HEK293 (cell line): ENCODE data around the gene PTER.
A peak's percentile ranks its signal among the peaks of the same experiment; 100 is the strongest.

ENCODE experiments used
- CTCF ChIA-PET: fragments of 350-600 bp; formaldehyde crosslinking; extraction: SDS; loops from one replicate; lab custom pipeline; 2021; ENCODE audit warnings: antibody characterized with exemption; lab: Yijun Ruan, JAX
- POLR2A ChIA-PET: fragments of 300-600 bp; formaldehyde crosslinking; extraction: SDS; loops from one replicate; lab custom pipeline; 2020; ENCODE audit warnings: antibody characterized with exemption, inconsistent platforms; lab: Yijun Ruan, JAX
- H3K27ac ChIP-seq: fragments of 200-500 bp; sonication (Bioruptor generic); 2 replicates; pipeline ENCODE4 v1.5.1; 2014; ENCODE audit warnings: low read depth, low read length, control low read depth, inconsistent platforms; ENCODE audit errors: extremely low read depth
- H3K36me3 ChIP-seq, 2 experiments: fragments of 200-500 bp in 1 of 2; sonication (Bioruptor generic) in 1 of 2; 1 replicate in 1 of 2; 2 replicates in 1 of 2; pipeline ENCODE4 v1.5.1; 2014 to 2017; ENCODE audit warnings: inconsistent platforms in 2 of 2, low read length in 2 of 2; ENCODE audit not compliant: control insufficient read depth in 2 of 2, insufficient read depth in 1 of 2
- H3K4me1 ChIP-seq: fragments of 200-500 bp; sonication (Bioruptor generic); 2 replicates; pipeline ENCODE4 v1.5.1; 2014; ENCODE audit warnings: mild to moderate bottlenecking, low read length, inconsistent platforms; ENCODE audit not compliant: control insufficient read depth, insufficient read depth
- H3K4me3 ChIP-seq: 2 replicates; pipeline ENCODE4 v1.5.1; 2011; ENCODE audit warnings: low read depth, mild to moderate bottlenecking, control low read depth, low read length, moderate library complexity
- H3K9me3 ChIP-seq: fragments of 200-500 bp; sonication (Bioruptor generic); 2 replicates; pipeline ENCODE4 v1.5.1; 2014; ENCODE audit warnings: low read depth, low read length, inconsistent platforms; ENCODE audit not compliant: control insufficient read depth, insufficient read depth
- GFI1B ChIP-seq: fragments of 450-650 bp; formaldehyde crosslinking; IDR thresholded peaks from 2 replicates; pipeline ENCODE4 v1.5.1; 2016; ENCODE audit warnings: missing biosample characterization, missing genetic modification characterization
- HOXA7 ChIP-seq: sonication (generic); formaldehyde crosslinking; IDR thresholded peaks from 2 replicates; pipeline ENCODE4 v1.8.1; 2022; ENCODE audit warnings: missing genetic modification reagents, borderline replicate concordance
- OVOL3 ChIP-seq: fragments of 450-650 bp; formaldehyde crosslinking; IDR thresholded peaks from 2 replicates; pipeline ENCODE4 v1.5.1; 2016; ENCODE audit warnings: missing biosample characterization, missing genetic modification characterization
- SCRT2 ChIP-seq: fragments of 450-650 bp; formaldehyde crosslinking; IDR thresholded peaks from 2 replicates; pipeline ENCODE4 v1.5.1; 2016; ENCODE audit warnings: missing biosample characterization, missing genetic modification characterization
- TCF7L2 ChIP-seq: IDR thresholded peaks from 2 replicates; pipeline ENCODE4 v1.6.1; 2011; ENCODE audit warnings: low read depth, mild to moderate bottlenecking, inconsistent platforms, low read length, moderate library complexity, borderline replicate concordance
- YY2 ChIP-seq: fragments of 450-650 bp; formaldehyde crosslinking; IDR thresholded peaks from 2 replicates; pipeline ENCODE4 v1.5.1; 2016; ENCODE audit warnings: missing biosample characterization, missing genetic modification characterization
- ZBTB21 ChIP-seq: fragments of 450-650 bp; formaldehyde crosslinking; IDR thresholded peaks from 2 replicates; pipeline ENCODE4 v1.5.1; 2017; ENCODE audit warnings: missing biosample characterization, missing genetic modification characterization
- ZFP41 ChIP-seq: fragments of 450-650 bp; formaldehyde crosslinking; IDR thresholded peaks from 2 replicates; pipeline ENCODE4 v1.5.1; 2016; ENCODE audit warnings: missing biosample characterization, missing genetic modification characterization, borderline replicate concordance
- ZNF140 ChIP-seq: fragments of 450-650 bp; formaldehyde crosslinking; IDR thresholded peaks from 2 replicates; pipeline ENCODE4 v1.5.1; 2016; ENCODE audit warnings: missing biosample characterization, missing genetic modification characterization
- ZNF202 ChIP-seq: fragments of 450-650 bp; formaldehyde crosslinking; IDR thresholded peaks from 2 replicates; pipeline ENCODE4 v1.5.1; 2016; ENCODE audit warnings: missing biosample characterization, missing genetic modification characterization, borderline replicate concordance
- ZNF416 ChIP-seq: fragments of 450-650 bp; formaldehyde crosslinking; IDR thresholded peaks from 2 replicates; pipeline ENCODE4 v1.5.1; 2016; ENCODE audit warnings: missing biosample characterization, missing genetic modification characterization
- ZNF423 ChIP-seq: fragments of 450-650 bp; formaldehyde crosslinking; IDR thresholded peaks from 2 replicates; pipeline ENCODE4 v1.5.1; 2016; ENCODE audit warnings: missing biosample characterization, missing genetic modification characterization
- ZNF529 ChIP-seq: fragments of 450-650 bp; formaldehyde crosslinking; IDR thresholded peaks from 2 replicates; pipeline ENCODE4 v1.5.1; 2017; ENCODE audit warnings: missing genetic modification characterization, missing biosample characterization; ENCODE audit not compliant: insufficient replicate concordance
- ZNF544 ChIP-seq: fragments of 450-650 bp; formaldehyde crosslinking; IDR thresholded peaks from 2 replicates; pipeline ENCODE4 v1.5.0; 2017; ENCODE audit warnings: missing biosample characterization, missing genetic modification characterization
- ZNF555 ChIP-seq: fragments of 450-650 bp; formaldehyde crosslinking; conservative IDR thresholded peaks from 2 replicates; pipeline ENCODE4 v1.5.1; 2017; ENCODE audit warnings: missing biosample characterization, mild to moderate bottlenecking, missing genetic modification characterization, inconsistent platforms
- ZNF610 ChIP-seq: fragments of 450-650 bp; formaldehyde crosslinking; IDR thresholded peaks from 2 replicates; pipeline ENCODE4 v1.5.1; 2016; ENCODE audit warnings: missing biosample characterization, missing genetic modification characterization, borderline replicate concordance
- ZNF701 ChIP-seq: fragments of 450-650 bp; formaldehyde crosslinking; IDR thresholded peaks from 2 replicates; pipeline ENCODE4 v1.5.1; 2016; ENCODE audit warnings: missing biosample characterization, missing genetic modification characterization
- ZNF837 ChIP-seq: fragments of 450-650 bp; formaldehyde crosslinking; IDR thresholded peaks from 2 replicates; pipeline ENCODE4 v1.5.1; 2016; ENCODE audit warnings: missing biosample characterization, missing genetic modification characterization
- ZXDB ChIP-seq: fragments of 450-650 bp; formaldehyde crosslinking; IDR thresholded peaks from 2 replicates; pipeline ENCODE4 v1.5.1; 2016; ENCODE audit warnings: missing biosample characterization, missing genetic modification characterization
- TF ChIP-seq, protein P1 (sequence below): fragments of 450-650 bp; formaldehyde crosslinking; IDR thresholded peaks from 2 replicates; pipeline ENCODE4 v1.5.1; 2016; ENCODE audit warnings: missing biosample characterization, missing genetic modification characterization
- TF ChIP-seq, protein P2 (sequence below): fragments of 450-650 bp; formaldehyde crosslinking; IDR thresholded peaks from 2 replicates; pipeline ENCODE4 v1.5.1; 2016; ENCODE audit warnings: missing biosample characterization, missing genetic modification characterization
- TF ChIP-seq, protein P3 (sequence below): fragments of 450-650 bp; formaldehyde crosslinking; IDR thresholded peaks from 2 replicates; pipeline ENCODE4 v1.5.1; 2016; ENCODE audit warnings: missing biosample characterization, missing genetic modification characterization
- TF ChIP-seq, protein P4 (sequence below): fragments of 450-650 bp; formaldehyde crosslinking; conservative IDR thresholded peaks from 2 replicates; pipeline ENCODE4 v1.5.1; 2016; ENCODE audit warnings: low read depth, missing biosample characterization, missing genetic modification characterization
- TF ChIP-seq, protein P5 (sequence below): fragments of 450-650 bp; formaldehyde crosslinking; IDR thresholded peaks from 2 replicates; pipeline ENCODE4 v1.5.1; 2017; ENCODE audit warnings: missing biosample characterization, missing genetic modification characterization
- TF ChIP-seq, protein P6 (sequence below): fragments of 450-650 bp; formaldehyde crosslinking; IDR thresholded peaks from 2 replicates; pipeline ENCODE4 v1.5.1; 2016; ENCODE audit warnings: missing biosample characterization, missing genetic modification characterization

PTER gene

DNA sequence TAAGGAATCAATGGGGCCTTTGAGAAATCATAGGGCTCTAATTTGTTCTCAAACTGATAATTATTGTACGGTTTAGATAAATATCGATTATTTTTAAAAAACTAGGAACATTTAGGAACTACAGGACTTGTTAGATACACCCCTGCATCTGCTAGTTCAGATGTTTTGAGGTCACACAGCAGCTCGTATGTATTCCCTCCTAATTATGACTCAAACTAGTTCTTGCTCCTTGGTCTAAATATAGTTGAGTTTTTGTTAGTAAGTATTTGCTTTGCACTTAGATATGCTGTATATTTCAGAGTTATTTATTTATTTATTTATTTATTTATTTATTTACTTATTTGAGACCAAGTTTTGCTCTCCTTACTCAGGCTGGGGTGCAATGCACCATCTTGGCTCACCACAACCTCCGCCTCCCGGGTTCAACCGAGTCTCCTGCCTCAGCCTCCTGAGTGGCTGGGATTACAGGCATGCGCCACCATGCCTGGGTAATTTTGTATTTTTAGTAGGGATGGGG is 22.7 kb downstream of the PTER start:
- Histone ChIP-seq H3K36me3 (peaks cover 0 to 2% of the 10 kb centered on the region in 2 experiments; a peak in 2 of 3 replicates), H3K27ac (no peak overlapping the region), H3K4me3 (no peak overlapping the region), H3K9me3 (no peaks in the 10 kb centered on the region), H3K4me1 (no peaks in the 10 kb centered on the region)
- CTCF ChIA-PET, result no interaction called here
- POLR2A ChIA-PET, result no interaction called here
- TF ChIP-seq, protein P1, sequence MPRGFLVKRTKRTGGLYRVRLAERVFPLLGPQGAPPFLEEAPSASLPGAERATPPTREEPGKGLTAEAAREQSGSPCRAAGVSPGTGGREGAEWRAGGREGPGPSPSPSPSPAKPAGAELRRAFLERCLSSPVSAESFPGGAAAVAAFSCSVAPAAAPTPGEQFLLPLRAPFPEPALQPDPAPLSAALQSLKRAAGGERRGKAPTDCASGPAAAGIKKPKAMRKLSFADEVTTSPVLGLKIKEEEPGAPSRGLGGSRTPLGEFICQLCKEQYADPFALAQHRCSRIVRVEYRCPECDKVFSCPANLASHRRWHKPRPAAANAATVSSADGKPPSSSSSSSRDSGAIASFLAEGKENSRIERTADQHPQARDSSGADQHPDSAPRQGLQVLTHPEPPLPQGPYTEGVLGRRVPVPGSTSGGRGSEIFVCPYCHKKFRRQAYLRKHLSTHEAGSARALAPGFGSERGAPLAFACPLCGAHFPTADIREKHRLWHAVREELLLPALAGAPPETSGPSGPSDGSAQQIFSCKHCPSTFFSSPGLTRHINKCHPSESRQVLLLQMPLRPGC (tag by site-specific recombination), result no peak
- no peak for TF ChIP-seq ZNF837 (tag by site-specific recombination)
- TF ChIP-seq ZNF529 (tag by site-specific recombination), result no peak
- TF ChIP-seq, protein P2, sequence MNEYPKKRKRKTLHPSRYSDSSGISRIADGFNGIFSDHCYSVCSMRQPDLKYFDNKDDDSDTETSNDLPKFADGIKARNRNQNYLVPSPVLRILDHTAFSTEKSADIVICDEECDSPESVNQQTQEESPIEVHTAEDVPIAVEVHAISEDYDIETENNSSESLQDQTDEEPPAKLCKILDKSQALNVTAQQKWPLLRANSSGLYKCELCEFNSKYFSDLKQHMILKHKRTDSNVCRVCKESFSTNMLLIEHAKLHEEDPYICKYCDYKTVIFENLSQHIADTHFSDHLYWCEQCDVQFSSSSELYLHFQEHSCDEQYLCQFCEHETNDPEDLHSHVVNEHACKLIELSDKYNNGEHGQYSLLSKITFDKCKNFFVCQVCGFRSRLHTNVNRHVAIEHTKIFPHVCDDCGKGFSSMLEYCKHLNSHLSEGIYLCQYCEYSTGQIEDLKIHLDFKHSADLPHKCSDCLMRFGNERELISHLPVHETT (tag by site-specific recombination), result no peak
- no peak for TF ChIP-seq ZNF701 (tag by site-specific recombination)
- TF ChIP-seq, protein P3, sequence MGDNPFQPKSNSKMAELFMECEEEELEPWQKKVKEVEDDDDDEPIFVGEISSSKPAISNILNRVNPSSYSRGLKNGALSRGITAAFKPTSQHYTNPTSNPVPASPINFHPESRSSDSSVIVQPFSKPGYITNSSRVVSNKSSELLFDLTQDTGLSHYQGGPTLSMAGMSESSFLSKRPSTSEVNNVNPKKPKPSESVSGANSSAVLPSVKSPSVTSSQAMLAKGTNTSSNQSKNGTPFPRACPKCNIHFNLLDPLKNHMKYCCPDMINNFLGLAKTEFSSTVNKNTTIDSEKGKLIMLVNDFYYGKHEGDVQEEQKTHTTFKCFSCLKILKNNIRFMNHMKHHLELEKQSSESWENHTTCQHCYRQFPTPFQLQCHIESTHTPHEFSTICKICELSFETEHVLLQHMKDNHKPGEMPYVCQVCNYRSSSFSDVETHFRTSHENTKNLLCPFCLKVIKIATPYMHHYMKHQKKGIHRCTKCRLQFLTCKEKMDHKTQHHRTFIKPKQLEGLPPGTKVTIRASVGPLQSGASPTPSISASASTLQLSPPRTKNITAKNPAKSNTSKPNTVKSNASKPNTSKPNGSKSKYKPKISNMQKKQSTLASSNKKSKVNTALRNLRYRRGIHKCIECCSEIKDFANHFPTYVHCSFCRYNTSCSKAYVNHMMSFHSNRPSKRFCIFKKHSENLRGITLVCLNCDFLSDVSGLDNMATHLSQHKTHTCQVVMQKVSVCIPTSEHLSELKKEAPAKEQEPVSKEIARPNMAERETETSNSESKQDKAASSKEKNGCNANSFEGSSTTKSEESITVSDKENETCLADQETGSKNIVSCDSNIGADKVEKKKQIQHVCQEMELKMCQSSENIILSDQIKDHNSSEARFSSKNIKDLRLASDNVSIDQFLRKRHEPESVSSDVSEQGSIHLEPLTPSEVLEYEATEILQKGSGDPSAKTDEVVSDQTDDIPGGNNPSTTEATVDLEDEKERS, result no peak
- TF ChIP-seq OVOL3 (tag by site-specific recombination), result no peak
- no peak for TF ChIP-seq ZNF416 (tag by site-specific recombination)
- no peak for TF ChIP-seq SCRT2 (tag by site-specific recombination)
- no peak for TF ChIP-seq ZXDB (tag by site-specific recombination)
- TF ChIP-seq, protein P4, sequence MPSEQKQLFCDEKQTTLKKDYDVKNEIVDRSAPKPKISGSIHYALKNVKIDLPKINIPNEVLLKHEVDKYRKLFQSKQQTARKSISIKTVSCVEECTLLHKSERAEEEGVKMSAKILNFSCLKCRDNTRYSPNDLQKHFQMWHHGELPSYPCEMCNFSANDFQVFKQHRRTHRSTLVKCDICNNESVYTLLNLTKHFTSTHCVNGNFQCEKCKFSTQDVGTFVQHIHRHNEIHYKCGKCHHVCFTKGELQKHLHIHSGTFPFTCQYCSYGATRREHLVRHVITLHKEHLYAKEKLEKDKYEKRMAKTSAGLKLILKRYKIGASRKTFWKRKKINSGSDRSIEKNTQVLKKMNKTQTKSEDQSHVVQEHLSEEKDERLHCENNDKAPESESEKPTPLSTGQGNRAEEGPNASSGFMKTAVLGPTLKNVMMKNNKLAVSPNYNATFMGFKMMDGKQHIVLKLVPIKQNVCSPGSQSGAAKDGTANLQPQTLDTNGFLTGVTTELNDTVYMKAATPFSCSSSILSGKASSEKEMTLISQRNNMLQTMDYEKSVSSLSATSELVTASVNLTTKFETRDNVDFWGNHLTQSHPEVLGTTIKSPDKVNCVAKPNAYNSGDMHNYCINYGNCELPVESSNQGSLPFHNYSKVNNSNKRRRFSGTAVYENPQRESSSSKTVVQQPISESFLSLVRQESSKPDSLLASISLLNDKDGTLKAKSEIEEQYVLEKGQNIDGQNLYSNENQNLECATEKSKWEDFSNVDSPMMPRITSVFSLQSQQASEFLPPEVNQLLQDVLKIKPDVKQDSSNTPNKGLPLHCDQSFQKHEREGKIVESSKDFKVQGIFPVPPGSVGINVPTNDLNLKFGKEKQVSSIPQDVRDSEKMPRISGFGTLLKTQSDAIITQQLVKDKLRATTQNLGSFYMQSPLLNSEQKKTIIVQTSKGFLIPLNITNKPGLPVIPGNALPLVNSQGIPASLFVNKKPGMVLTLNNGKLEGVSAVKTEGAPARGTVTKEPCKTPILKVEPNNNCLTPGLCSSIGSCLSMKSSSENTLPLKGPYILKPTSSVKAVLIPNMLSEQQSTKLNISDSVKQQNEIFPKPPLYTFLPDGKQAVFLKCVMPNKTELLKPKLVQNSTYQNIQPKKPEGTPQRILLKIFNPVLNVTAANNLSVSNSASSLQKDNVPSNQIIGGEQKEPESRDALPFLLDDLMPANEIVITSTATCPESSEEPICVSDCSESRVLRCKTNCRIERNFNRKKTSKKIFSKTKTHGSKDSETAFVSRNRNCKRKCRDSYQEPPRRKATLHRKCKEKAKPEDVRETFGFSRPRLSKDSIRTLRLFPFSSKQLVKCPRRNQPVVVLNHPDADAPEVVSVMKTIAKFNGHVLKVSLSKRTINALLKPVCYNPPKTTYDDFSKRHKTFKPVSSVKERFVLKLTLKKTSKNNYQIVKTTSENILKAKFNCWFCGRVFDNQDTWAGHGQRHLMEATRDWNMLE, result peak; percentile 65; the same call in 1 of the 2 replicates
- TF ChIP-seq, protein P5, sequence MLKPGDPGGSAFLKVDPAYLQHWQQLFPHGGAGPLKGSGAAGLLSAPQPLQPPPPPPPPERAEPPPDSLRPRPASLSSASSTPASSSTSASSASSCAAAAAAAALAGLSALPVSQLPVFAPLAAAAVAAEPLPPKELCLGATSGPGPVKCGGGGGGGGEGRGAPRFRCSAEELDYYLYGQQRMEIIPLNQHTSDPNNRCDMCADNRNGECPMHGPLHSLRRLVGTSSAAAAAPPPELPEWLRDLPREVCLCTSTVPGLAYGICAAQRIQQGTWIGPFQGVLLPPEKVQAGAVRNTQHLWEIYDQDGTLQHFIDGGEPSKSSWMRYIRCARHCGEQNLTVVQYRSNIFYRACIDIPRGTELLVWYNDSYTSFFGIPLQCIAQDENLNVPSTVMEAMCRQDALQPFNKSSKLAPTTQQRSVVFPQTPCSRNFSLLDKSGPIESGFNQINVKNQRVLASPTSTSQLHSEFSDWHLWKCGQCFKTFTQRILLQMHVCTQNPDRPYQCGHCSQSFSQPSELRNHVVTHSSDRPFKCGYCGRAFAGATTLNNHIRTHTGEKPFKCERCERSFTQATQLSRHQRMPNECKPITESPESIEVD (tag by site-specific recombination), result no peak
- TF ChIP-seq GFI1B, result no peak
- no peak for TF ChIP-seq TCF7L2
- TF ChIP-seq ZNF555 (tag by site-specific recombination), result 0 out of 2 replicates have a peak, but pooled peaks have one; percentile 24
- no peak for TF ChIP-seq ZNF610 (tag by site-specific recombination)
- TF ChIP-seq ZBTB21, result no peak
- TF ChIP-seq, protein P6, sequence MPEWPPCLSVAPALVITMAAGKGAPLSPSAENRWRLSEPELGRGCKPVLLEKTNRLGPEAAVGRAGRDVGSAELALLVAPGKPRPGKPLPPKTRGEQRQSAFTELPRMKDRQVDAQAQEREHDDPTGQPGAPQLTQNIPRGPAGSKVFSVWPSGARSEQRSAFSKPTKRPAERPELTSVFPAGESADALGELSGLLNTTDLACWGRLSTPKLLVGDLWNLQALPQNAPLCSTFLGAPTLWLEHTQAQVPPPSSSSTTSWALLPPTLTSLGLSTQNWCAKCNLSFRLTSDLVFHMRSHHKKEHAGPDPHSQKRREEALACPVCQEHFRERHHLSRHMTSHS (tag by site-specific recombination), result no peak
- no peak for TF ChIP-seq ZNF544 (tag by site-specific recombination)
- TF ChIP-seq ZFP41, result no peak
- TF ChIP-seq ZNF202, result peak; percentile 71; the same call in 1 of the 2 replicates
- no peak for TF ChIP-seq YY2 (tag by site-specific recombination)
- TF ChIP-seq ZNF140 (tag by site-specific recombination), result peak; percentile 39; the same call in 1 of the 2 replicates
- no peak for TF ChIP-seq ZNF423 (tag by site-specific recombination)
- no peak for TF ChIP-seq HOXA7 (CRISPR knock-in tag)
